T-helper 22 cell (primary cell): Measurements from ENCODE around the gene AGAP1.

Experiments used
- DNase-seq: peaks from one replicate; pipeline ENCODE4 v3.0.0-alpha.2; 2020; ENCODE audit warnings: low read depth

Gene AGAP1

DNA sequence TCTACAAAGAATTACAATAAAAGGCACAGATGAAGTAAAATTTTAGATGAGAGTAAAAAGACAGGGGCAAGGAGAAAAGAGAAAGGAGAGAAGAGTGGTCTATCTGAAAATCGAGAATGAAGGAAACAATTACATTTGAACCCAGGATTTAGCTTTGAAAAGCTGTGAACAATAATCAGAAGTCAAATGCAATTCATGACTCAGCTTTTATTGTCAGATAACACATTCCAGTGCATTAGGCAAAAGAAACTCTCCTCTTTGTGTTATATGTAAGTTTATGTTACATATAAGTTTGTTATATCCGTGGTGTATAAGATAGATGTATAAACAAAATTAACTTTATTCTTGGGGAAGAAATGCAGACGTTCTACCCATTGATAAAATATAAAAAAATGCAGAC, 389.8 kb downstream of the AGAP1 start:
- no peak for DNase-seq

GRCh38 chr2:235889302-235889630, 395.4 kb downstream of the AGAP1 start:
- DNase-seq: no peak

DNA sequence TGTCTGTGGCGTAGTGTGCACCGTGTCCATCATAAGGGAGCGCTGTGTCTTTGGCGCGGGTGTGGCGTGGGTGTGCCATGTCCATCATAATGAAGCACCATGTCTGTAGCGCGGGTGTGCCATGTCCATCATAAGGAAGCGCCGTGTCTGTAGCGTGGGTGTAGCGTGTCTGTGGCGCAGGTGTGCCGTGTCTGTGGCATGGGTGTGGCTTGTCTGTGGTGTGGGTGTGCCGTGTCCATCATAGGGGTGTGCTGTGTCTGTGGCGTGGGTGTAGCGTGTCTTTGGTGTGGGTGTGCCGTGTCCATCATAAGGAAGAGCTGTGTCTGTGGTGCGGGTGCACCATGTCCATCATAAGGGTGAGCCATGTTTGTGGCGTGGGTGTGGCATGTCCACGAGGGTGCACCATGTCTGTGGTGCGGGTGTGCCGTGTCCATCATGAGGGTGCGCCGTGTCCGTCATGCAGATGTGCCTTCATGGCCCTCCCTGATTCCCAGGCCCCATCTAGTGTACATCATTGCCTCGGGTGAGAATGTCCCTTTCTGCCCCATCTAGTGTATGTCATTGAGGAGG, 399.4 kb downstream of the AGAP1 start:
- DNase-seq: no peak

DNA sequence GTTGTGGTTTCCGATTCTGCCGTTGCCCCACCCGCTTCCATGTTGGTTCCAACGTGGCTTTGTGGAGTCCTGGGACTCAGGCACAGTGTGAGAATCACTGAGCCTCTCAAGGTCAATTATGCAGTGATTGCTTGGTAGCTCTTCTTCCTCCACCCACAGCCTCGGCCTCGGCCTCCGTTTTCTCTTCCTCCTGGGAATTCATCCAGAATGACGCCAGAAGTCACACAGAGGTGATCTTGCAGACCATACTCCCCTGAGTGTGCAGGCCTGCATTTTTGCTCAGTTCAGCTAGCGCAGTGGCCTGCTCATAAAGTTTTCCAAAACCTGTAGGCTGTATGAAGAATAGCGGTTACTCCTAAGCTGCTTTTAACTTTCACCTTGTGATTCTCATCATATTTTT, 401.0 kb downstream of the AGAP1 start:
- no peak for DNase-seq

GRCh38 chr2:235896061-235896460, 402.2 kb downstream of the AGAP1 start:
- DNase-seq: no peak

DNA sequence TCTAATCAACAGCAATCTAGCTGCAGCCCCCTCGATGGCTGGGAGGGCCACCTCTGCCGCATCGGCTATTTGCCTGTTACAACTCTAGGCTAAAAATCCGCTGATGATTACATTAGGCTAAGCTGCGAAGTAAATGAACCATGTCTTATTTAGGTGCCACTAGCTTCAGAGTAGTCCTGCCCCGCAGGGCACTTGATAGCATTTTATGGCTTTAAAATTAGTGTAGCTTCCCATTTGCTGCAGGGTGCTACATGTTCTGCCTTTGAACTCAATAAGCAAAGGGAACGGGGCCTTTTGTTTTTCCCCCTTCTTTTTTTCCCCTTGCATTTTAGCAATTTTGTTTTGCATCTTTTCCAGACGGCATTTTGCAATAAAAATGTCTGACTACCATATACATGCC, 404.1 kb downstream of the AGAP1 start:
- DNase-seq: no peak

DNA sequence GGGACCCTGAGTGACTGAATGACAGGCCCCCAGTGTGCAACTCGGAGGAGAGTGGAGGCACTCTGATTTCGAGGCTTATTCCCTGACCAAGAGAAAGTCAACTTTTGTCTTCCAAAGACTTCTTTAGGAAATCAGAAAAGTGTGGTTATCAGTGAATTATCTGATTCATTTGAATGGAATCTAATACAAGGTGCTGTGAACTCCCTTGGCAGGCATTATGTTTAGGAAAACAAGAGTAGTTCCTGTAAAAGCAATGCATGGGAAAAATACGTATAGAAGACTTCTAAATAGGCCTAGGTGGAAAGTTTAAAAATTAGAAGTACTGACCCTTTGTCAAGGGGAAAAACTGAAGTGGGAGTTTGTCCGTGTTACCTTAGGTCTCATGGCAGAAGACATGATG, 404.9 kb downstream of the AGAP1 start:
- DNase-seq: no peak

GRCh38 chr2:235900631-235901030, 406.8 kb downstream of the AGAP1 start:
- no peak for DNase-seq

DNA sequence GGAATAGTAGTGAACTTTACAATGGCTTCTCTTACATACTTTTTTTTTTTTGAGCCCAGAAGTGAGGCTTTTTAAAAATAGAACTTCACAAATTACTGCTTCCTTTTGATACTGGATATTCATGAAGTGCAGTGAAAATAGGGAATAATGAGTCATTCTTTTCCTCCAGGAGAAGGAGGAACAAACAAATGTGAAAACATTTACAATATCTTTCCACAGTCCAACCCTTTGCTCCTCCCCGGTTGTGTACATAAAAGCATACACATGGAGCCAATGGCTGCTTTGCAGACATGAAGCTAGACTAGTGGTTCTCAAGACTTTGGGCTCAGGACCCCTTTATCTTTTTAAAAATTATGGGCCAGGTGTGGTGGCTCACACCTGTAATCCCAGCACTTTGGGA, 407.4 kb downstream of the AGAP1 start:
- no peak for DNase-seq

- DNase-seq: no peak
Measured at GRCh38 chr2:235903782-235904584, 410.1 kb downstream of the AGAP1 start.

DNA sequence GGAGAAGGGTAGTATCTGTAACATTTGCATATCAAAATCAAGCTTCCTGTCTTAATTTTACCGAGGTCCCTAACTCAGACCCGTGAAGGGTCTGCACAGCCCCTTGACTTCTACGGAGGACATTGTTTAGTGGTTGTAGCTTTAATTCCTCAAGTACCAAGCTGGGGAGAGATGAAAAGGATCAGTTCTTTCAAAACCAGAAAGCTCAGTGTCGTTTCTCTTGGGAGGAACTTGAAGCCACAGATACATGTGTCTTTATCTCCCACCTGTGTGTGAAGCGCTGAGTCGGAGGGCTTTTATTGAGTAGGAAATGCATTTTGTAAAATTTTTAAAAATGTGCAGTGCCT, 410.7 kb downstream of the AGAP1 start:
- DNase-seq: no peak

DNA sequence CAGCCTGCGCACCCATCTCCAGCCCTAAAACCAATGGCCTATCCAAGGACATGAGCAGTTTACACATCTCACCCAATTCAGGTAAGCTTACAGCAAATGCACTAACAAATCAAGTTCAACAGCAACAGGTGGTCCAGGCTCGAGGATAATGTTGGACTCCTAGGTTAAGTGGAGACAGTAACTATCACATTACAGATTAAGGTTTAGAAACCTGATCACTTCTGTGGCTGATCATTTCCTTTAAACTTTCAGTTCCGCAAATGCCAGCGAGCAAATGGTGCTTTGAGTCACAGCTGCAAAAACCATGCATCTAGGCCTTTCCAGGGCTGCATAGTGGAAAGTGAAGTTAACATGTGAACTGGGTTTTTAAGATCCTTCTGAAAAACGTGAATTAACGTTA, 415.0 kb downstream of the AGAP1 start:
- no peak for DNase-seq

DNA sequence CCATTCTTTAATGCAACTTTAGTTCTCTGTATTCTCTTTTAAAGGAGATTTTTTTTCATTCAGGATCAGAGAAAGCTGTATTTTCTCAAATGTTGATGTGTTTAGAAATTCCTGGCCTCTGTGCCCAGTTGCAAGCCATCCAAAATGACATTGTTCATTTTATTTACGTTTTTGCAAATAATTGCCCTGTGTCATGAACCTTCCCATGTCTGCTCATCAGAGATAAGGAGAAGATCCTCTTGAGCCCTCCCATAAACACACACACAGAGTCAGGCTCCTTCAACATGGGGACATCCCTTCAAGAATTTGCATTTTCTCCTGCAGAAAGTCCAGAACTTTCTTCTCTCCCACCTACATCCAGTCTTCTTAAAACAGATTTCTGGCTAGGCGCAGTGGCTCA, 415.5 kb downstream of the AGAP1 start:
- DNase-seq: no peak

DNA sequence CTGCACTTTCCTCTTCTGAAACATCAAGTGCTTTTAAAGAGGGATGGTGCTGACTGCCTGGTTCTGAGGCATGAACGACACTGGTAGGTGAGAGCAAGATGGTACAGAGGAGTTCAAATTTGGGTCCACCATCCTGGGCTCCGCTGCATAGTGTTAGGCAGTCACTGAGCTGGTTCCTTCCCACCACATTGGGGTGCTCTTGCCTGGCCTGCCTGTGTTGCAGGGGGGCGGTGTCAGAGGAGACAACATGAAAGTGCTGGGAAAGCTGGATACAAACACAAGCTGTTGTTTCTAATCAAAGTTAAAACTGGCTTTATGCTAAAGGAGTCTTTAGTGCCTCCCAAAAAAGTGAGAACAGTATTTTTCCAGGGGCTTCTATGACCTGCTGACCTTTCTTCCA, 416.2 kb downstream of the AGAP1 start:
- DNase-seq: no peak

DNA sequence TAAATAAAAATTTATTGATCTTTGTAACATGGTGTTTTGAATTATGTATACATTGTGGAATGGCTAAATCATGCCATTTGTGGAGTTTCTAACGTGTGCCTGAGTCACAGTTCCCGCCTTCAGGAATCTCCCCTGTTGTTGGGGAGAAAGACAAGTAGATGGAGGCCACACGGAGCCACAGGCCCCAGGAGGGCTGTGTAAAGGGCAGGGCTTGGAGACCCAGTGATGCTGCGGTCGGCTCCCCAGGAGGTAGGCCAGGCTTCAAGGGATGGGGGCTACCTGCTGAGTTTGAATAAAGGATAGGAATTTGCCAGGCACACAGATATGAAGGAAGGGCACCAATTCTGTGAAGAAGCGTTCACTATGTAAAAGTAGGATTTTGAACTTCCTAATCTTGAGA, 417.3 kb downstream of the AGAP1 start:
- no peak for DNase-seq

DNA sequence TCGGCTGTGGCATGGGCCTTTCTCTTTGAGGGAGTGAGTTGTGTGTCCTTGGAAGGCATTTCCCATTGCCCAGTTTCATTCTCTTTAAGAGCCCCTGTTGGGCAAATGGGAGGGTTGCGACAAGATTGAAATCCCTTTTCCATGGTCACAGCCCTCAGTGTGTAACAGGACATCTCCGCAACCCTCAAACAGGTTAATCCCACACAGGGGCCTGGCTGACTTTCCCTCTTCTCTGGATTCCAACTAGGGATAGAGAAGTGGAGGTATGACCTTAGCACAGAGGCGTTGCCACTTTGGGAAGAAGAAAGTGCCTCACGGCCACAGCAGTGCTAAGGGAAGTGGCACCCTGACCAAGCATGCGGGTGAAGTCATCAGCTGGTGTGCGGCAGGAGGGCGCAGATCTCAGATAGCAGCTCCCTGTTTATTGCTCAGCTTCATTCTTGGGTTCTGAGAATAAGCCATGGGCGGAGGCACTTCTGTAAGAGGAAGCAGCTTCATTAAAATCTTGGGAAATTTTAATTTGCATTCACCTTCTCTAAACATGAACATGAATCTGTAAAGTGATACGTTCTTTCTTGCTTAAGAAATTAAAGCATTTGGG, 417.9 kb downstream of the AGAP1 start:
- no peak for DNase-seq

- no peak for DNase-seq
Measured at GRCh38 chr2:235914756-235915155, 420.9 kb downstream of the AGAP1 start.

- DNase-seq: no peak
Measured at GRCh38 chr2:235917506-235917905, 423.7 kb downstream of the AGAP1 start.

GRCh38 chr2:235918876-235919275, 425.0 kb downstream of the AGAP1 start:
- DNase-seq: no peak

GRCh38 chr2:235920216-235920865, 426.5 kb downstream of the AGAP1 start:
- DNase-seq: no peak

- no peak for DNase-seq
Measured at GRCh38 chr2:235921508-235922191, 427.8 kb downstream of the AGAP1 start.

GRCh38 chr2:235922839-235923238, 429.0 kb downstream of the AGAP1 start:
- no peak for DNase-seq
